Measurements from ENCODE around the gene ETV6.

DNA sequence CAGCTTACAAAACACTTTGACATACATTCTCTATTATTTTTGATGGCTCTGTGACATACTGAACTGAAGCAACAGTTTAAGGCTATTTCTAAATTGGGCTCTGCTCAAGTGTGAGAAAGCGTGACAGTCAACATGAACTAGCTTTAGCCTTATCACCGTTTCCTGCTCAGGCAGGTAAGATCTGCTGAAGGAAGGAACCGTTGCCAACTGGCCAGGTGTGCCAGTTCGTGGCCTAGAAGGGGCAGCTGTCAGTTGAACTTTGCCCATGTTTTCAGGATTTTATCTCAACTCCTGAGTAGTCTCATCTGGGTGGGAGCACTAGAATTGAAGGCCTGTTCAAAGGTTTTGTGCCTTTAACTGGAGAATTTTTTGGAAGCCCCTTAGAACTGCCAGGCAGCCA is 79.5 kb downstream of the ETV6 start:
- TF ChIP-seq, protein P1, sequence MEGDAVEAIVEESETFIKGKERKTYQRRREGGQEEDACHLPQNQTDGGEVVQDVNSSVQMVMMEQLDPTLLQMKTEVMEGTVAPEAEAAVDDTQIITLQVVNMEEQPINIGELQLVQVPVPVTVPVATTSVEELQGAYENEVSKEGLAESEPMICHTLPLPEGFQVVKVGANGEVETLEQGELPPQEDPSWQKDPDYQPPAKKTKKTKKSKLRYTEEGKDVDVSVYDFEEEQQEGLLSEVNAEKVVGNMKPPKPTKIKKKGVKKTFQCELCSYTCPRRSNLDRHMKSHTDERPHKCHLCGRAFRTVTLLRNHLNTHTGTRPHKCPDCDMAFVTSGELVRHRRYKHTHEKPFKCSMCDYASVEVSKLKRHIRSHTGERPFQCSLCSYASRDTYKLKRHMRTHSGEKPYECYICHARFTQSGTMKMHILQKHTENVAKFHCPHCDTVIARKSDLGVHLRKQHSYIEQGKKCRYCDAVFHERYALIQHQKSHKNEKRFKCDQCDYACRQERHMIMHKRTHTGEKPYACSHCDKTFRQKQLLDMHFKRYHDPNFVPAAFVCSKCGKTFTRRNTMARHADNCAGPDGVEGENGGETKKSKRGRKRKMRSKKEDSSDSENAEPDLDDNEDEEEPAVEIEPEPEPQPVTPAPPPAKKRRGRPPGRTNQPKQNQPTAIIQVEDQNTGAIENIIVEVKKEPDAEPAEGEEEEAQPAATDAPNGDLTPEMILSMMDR (IDR thresholded peaks at IDR 0.05; ENCODE audit: borderline replicate concordance, extremely low read depth, low read length, poor library complexity, severe bottlenecking): no peak
- no peak for TF ChIP-seq EZH2 (IDR thresholded peaks at IDR 0.05; ENCODE audit: borderline replicate concordance, low read depth, low read length, severe bottlenecking)
